HG03342 (cell line): ENCODE data around the gene KRTAP26-1.

Experiments
- ATAC-seq: cut with Tn5 transposase; IDR thresholded peaks from one replicate; pipeline ENCODE4 v1.9.1; 2021; ENCODE audit warnings: mild to moderate bottlenecking, moderate library complexity; ENCODE audit not compliant: unreplicated experiment

Gene KRTAP26-1, protein sequence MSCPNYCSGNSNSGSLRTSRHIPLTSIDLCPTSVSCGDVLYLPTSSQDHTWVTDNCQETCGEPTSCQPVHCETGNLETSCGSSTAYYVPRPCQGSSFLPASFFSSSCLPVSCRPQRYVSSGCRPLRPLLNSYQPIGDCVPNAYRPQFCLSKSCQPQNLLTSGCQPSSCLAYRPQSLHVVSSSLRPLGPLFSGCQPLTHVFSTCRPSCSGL

DNA sequence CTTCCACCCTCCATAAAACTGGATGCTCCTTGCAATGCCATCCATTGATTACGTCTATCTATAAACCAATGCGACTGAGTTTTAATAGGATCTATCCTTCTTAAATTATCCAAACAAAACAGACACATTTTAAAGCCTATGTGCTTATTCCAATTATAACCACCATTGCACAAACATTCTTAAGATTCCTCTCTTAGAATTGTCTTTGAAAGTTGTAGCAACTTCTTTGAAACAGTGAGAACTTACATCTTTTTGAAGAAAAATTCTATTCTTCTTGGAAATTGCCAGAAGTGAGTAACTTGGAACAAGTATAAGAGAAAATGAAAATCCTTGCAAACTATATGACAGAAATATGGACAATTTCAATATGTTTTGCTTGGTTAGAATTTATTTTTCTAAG is at the start of gene KRTAP26-1:
KRTAP26-1 (minus strand) TSS at position 101 of the 400 bp plus-strand sequence. CDS start 280 bp downstream, outside the sequence.
- no peak for ATAC-seq

DNA sequence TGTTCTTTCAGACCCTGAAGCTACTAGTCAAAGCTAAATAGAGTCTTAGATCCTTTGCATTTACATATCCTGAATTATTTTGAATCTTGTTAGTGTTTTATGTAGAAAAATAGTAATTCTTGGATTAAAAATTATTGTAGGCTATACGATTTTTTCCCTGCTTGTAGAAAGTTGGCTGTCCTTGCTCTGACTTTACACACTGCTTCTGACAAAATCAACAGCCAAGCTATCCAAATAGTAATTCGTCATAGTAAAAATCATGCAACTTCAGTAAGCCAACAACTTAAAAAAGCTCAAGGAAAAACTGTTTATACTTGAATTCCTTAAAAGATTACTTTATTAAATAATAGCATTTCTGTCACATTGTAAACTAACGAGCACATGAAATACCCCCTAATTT is 35.8 kb upstream of the KRTAP26-1 start:
- no peak for ATAC-seq

DNA sequence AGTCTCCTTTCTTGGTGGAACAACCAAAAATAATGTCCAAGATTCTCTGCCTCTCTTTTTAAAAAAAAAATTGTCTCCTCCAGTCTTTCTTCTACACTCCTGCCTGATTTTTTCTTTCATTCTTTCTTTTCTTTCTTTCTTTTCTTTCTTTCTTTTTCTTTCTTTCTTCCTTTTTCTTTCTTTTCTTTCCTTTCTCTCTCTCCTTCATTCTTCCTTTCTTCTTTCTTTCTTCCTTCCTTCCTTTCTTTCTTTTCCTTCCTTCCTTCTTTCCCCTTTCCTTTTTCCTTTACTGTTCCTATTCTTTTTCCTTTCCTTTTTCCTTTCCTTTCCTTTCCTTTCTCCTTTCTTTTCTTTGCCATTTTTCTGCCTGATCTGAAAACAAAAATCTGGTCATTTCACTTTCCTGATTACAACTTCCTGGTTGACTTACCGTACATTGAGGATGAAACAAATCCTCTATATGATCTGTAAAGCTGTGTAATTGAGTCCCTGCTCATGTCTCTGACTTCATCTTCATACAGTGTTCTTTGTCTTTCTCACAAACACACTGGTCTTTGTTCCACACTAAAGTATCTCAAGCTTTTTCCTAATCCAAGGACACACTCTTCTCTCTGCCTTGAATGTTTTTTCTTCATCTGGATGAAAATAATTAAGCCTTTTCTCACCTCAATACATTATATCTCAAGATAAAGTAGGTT is 34.3 kb upstream of the KRTAP26-1 start:
- no peak for ATAC-seq

DNA sequence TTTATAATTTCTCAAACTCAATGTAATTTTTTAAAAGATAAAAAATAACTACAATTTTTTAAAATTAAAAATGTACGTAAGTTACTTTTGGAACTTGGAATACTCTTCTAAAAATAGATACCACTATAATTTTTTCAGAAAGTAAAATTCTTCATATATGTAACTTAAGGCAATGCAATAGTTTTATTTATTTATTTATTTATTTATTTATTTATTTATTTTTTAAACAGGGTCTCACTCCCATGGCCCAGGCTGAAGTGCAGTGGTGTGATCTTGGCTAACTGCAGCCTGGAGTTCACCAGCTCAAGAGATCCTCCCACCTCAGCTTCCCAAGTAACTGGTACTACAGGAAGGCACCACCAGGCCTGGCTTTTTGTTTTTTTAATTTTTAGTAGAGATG is 31.4 kb upstream of the KRTAP26-1 start:
- ATAC-seq: no peak

DNA sequence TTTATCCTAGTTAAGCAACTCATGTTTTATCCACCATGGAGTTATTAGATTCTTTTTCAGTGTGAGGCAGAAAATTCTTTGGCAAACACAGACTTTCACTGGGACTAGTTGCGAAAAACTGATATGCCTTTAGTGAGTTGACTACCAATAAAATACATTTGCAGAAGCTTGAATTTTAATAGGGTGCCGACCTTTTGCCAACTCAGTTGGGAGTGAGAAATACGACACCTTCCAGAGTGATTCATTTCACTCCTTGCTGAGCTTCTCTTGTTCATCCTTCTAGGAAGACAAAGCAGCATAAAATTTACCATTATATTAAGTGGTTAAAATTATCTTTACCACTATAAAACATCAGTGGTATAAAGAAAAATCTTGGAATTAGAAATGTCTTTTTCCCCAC is 29.5 kb upstream of the KRTAP26-1 start:
- ATAC-seq: no peak

DNA sequence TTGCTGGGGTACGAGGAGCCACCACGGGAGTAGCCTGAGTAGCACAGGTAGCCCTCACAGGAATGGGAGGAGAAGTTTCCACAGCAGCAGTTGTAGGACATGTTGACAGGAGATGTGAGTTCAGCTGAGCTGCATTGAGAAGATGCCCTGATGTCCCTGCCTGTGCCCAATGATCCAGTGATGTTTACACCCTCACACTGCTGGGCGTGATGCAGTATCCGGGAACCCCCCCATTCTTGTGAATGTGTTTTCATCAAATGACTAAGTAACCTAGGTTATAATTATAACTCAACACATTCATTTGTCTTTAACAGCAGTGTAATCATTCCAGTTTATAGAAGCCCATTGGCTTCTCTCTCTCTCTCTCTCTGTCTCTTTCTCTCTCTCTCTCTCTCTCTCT is 28.4 kb upstream of the KRTAP26-1 start, which contains the start of gene KRTAP23-1:
KRTAP23-1 (minus strand) TSS at position 101 of the 400 bp plus-strand sequence; CDS start at position 101, 0 bp downstream.
- no peak for ATAC-seq

DNA sequence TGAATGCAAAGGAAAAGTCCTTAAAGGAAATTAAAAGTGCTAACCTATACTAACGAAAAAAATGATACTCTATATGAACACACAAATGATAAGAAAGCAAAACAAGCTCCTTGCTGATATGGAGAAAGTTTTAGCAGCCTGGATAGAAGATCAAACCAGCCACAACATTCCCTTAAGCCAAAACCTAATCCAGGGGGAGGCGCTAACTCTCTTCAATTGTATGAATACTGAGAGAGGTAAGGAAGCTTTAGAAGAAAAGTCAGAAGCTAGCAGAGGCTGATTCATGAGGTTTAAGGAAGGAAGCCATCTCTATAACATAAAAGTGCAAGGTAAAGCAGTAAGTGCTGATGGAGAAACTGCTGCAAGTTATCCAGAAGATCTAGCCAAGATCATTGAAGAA is 24.9 kb upstream of the KRTAP26-1 start:
- no peak for ATAC-seq

DNA sequence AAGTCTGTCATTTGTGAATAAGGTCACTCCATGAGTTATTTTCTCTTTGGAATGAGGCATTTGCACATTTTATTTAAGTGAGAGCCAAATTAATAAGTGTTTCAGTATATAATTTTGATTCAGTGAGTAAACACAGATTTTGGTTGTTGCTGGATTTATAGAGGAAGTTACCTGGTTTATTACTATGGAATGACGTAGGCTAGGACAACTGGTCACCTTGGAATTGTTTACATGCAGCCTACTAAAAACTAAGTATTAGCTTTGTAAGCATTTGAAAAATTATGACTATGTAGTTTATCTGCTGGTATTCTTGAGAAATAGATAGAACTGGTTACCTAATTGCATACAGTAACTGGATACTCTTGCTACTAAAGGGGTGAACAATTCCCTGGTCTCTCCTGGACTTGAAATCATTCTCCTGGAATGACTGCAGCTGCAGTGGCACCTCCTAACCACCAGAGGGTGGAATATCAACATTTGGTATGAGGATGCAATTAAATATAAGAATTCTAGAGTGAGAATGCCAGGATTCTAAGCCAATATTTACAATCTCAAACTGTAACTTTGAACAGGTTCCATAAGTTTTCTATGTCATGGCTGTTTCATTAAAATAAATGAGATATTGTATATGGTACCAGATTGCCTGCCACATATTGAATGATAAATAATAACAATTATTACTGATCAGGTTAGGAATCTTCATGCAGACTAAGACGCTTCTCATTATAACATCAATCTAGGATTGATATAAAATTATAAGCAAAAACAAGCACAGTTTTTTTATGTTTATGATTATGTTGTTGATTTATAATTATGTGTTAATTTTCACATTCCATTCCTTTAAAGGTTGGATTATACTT is 20.8 kb upstream of the KRTAP26-1 start:
- no peak for ATAC-seq

DNA sequence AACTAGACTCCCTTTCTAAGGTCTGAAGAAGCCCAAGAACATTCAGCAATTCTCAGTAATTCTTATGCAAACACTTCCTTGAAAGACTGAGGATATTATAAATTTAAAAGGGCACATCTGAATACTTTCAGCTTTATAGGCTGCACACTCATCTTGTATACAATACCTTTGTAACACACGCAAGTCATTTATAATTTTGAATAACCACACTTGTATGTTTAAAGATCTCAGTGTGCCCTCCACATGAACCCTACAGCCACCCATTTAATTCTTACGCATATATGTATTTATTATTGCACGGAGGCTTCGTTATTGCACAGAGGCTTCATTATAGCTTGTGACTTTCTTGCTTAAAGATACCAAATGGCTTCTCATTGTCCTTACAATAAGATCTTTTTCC is 18.6 kb upstream of the KRTAP26-1 start:
- no peak for ATAC-seq

DNA sequence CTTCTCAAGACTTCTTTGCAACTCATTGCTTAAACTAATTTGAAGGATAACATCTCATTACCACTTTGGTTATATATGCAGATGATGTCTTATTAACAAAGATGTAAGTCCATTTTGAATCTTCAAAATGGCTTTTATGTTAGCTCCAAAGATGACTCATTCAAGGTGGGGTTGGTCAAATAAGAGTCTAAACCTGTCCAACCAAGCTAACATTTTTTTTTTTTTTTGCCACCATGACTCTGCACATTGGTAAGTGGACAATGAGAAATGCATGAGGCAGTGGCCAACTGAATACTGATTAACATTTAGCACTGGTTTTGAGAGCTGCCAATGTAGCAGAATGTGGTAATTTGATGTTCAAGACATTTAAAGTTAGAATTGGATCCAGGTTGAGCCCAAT is 17.7 kb upstream of the KRTAP26-1 start:
- ATAC-seq: no peak

DNA sequence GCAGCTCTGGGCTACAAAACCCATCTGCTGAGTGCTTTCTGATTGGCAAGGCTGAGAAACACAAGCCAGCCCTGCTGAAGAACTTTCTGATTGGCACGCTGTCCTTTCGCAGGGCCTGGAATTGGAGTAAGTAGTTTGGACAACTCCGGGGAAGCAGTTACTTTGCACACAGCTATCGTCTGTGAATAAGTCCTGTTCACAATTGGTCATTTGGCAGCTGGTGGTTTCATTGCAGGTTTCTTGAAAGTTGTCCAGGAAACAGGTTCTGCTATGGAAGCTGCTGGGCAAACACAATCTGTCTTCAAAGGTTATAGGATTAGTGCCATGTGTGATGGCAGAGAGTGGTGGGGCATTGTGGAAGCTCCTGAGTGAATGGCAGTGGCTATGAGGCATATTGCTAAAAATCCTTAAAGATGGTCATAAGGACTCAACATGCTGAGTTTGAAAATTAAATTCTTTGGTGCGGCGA is 17.2 kb upstream of the KRTAP26-1 start, which contains the start of gene KRTAP27-1:
KRTAP27-1 (minus strand) TSS at position 419 of the 469 bp plus-strand sequence; CDS start at position 393, 26 bp downstream.
- no peak for ATAC-seq

DNA sequence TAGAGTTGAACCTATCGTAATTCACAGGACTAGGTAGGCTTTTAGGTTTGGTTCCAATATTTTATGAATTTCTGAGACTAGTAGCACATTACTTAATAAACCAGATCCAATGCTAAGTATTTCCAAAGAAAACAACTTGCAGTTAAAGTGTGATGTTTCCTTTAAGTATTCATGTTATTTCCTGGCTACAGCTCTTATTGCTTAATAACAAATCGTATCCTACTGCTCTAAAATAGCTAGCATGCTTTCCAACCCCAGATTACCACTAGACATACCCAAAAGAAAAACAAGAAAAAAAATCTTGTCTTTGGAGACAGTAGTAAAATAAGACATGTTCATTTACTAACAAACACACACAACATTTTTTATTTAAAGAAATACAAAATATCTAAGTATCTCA is 16.5 kb upstream of the KRTAP26-1 start:
- no peak for ATAC-seq

DNA sequence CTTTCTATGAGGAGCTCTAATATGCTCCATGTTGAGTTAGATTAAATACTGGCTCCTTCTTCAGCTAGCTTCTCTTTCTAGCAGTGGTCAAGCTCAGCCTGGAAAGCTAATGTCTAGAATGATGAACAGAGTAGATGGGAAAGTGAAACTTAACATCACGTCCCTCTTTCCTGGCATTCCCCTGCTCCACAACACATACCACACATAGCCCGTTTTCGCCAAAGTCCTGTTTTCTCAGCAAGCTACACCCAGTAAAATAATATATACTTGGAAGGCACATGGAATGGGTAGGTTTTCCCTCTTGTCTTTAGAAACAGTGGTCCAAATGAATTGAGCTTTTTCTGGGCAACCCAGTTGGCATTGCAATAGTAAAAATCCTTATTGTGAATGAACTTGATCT is 13.6 kb upstream of the KRTAP26-1 start:
- no peak for ATAC-seq

DNA sequence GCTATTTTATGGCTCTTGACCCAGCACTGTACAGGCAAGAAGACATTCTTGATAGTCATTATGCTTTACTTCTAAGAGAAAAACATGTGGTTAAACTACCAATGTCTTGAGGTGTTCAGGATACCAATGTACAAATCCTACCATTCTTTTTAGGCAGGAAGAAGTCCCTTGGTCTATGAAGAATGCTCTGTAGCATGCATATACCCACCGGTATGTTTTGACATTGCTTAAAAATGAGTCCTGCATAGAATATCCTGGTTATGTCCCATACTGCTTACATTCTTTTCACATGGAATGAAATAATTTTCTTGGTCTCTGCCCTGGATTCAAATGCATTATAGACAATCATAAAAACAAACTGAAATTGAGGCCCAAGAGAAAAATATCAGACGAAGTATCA is 12.6 kb upstream of the KRTAP26-1 start:
- no peak for ATAC-seq

DNA sequence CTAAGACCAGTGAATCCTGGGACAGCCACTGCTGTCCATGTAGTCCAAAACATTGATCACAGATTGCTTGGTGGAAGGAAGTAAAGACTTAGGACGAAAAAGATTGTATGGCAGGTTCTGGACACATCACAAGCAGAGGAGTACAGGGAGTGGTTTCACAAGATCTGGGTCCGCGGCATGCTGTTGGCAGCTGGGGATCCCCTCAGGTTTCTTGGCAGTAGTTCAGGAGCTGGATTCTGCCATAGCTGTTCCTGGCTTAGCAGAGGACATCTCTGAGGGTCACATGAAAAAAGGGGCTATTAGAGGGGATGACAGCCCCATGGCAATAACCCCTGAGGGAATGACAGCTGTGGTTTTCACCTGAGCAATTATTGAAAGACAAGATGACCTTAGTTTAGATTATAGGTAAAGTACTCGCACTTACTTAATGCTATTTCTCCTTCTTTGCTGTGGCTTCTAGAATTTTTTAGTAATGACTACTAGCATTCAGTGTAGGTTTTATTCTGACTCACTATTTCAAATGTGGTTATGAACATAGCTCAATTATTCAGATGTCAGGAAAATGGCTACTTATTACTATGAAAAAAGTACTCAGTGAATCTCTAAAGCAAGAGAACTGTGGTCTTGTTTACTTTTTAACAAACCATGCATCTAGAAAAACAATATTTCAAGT is 9.2 kb upstream of the KRTAP26-1 start:
- no peak for ATAC-seq

DNA sequence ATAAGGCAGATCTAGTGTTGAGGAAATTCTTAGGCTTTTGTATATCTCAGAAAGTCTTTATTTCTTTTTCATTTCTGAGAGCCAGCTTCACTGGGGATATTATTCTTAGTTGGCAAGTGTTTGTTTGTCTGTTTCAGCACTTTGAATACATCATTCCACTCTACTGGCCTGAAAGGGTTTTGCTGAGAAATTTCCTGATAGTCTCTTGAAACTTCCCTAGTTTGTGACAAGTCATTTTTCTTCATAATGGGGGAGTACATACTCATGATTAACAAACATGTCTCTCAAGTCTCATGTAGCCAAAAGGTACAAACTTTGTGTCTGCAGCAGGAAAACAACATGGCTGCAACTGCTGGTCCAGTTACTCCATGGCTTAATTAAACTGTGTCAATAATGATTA is 6.3 kb upstream of the KRTAP26-1 start:
- no peak for ATAC-seq

DNA sequence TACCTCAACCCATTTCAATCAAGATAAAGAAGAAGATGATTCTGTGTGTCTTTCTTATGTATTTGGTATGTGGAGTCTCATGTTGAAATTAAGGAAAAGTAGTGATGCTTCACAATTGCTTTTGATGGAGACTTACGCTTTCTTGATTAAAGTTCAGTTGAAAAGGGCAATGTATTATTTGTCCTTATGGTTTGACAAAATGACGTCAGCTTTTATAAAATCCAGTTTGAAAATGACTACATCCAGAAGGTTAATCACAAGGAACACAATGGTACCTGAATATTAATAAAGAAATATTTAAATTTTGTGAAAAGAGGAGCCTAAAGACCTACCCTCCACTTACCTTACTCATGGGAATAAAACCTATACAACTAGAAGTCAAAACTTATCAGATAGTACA is 4.4 kb downstream of the KRTAP26-1 start:
- no peak for ATAC-seq

DNA sequence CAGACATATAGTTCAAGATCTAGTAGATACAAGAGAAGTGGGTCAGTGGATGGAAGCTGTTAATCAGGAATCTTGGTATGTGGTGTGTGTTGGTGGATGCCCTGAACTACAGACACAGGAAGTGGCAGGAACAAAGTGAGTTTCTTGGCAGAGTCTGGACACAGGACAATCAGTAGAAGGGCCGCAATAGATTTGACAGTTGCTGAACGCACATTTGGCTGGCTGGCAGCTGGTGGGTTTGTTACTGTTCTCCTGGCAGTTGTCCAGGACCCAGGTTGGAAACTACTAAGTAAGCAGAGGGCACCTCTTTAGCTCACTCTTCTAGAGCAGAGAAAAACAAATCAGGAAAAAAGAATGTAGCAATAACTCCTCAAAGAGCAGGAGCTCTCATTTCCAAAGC is 13.2 kb downstream of the KRTAP26-1 start:
- ATAC-seq: no peak

DNA sequence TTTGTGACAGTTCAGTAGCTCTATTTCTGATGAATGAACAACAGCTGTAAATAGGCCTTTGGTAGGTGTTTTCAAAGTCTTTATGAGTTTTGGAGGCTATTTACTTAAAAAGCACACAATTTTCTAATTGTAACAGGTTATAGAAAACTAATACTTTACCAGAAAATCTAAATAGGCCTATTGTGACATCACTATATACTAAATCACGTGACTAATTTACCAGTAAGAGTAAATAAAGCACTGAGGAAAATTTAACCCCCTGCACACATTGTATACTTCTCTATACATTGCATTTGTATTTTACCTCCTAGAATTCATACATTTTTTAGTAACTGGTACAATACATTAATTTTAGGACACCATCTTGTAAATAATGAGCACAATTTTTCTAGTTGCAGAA is 15.0 kb downstream of the KRTAP26-1 start:
- ATAC-seq: no peak

DNA sequence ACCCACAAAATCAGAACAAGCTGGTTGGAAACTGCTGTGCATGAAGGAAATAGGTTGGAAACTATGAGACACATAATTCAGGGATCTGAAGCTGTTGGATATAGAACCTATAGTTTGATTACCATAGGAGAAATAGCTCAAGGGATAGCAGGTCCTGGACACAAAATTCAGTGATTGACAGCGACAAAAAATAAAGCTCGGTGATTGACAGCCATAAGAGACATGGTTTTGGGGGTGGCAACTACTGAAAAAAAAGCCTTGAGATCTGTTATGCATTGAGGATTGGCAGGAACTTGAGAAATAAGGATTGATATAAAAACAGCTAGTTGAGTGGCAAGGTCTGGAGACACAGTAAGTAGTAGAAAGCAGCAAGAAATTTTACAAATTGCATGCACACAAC is 30.9 kb downstream of the KRTAP26-1 start, which contains the start of gene KRTAP25-1:
KRTAP25-1 (minus strand) TSS at position 300 of the 400 bp plus-strand sequence; CDS start at position 276, 24 bp downstream.
- no peak for ATAC-seq

DNA sequence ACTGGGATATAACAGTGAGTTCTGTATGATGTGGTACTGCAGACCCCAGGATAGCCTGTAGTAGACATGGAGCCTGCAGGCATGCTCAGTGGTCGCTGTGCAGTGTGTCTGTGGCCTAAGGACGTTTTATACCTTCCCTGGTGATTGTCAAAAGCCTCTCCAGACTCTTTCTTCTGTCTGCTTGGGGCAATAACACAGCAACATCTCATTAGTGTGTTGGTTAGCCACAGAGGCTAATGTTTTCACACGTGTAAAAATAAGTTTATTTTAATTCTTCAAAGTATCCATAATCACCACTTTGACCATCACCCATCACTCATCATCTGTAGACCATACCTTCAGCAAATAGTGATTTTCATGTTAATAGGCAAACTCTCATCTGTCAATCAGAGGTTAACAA is 37.3 kb downstream of the KRTAP26-1 start, which contains the start of gene KRTAP24-1:
KRTAP24-1 (minus strand) TSS at position 101 of the 400 bp plus-strand sequence; CDS start at position 83, 18 bp downstream.
- ATAC-seq: no peak
